Measurements from ENCODE around the gene CTBP1.

DNA sequence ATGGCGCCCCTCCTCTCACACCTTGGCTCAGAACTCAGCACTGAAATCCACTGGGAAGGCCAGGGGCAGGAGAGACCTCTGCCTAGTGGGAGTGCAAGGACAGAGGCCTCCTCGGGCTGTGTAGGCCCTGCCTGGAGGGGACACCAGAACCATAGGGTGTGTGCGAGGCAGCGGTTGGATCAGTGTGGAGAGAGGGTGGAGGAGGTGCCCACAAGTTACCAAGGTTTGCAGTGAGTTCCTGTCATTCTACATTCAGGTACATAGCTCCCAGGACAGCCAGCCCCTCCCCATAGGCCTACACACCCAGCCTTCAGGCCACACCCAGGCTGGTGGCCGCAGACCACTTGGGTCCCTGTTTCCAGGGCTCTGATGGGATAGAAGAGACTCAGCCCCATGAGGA lies 57.3 kb downstream of the CTBP1 start:
- TF ChIP-seq, protein P1, sequence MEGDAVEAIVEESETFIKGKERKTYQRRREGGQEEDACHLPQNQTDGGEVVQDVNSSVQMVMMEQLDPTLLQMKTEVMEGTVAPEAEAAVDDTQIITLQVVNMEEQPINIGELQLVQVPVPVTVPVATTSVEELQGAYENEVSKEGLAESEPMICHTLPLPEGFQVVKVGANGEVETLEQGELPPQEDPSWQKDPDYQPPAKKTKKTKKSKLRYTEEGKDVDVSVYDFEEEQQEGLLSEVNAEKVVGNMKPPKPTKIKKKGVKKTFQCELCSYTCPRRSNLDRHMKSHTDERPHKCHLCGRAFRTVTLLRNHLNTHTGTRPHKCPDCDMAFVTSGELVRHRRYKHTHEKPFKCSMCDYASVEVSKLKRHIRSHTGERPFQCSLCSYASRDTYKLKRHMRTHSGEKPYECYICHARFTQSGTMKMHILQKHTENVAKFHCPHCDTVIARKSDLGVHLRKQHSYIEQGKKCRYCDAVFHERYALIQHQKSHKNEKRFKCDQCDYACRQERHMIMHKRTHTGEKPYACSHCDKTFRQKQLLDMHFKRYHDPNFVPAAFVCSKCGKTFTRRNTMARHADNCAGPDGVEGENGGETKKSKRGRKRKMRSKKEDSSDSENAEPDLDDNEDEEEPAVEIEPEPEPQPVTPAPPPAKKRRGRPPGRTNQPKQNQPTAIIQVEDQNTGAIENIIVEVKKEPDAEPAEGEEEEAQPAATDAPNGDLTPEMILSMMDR (IDR thresholded peaks at IDR 0.05; ENCODE audit: low read length), result no peak
- no peak for TF ChIP-seq EZH2 (IDR thresholded peaks at IDR 0.05; ENCODE audit: borderline replicate concordance, low read length)

Data from OCI-LY1 (cell line).